Peyer's patch (tissue), 4 donors: ENCODE data around the gene SLC30A4. TPM values are rescaled to one million over a fixed set of nuclear protein-coding genes. Genes with fewer than 3 reads are reported as not detected.
"Not testable (repeated sequence)": the region's sequence is repeated elsewhere in the genome, so short reads cannot be mapped to it uniquely, and the experiment has no call there.

Source experiments
- DNase-seq, 3 donors: peaks; one replicate each; pipeline ENCODE4 v3.0.0-alpha.2; 2017 to 2019
- H3K27ac ChIP-seq, 4 donors: fragments of 200-600 bp; sonication (generic); one replicate each; pipeline ENCODE4 v1.5.1; 2016 to 2019
- H3K27me3 ChIP-seq, 2 donors: fragments of 200-600 bp; sonication (generic); one replicate each; pipeline ENCODE4 v1.5.1; 2019
- H3K36me3 ChIP-seq, 3 donors: fragments of 200-600 bp; sonication (generic); one replicate each; pipeline ENCODE4 v1.5.1; 2016 to 2019
- H3K4me1 ChIP-seq, 4 donors: fragments of 200-600 bp; sonication (generic); one replicate each; pipeline ENCODE4 v1.5.1; 2016 to 2019
- H3K4me3 ChIP-seq, 4 donors: fragments of 200-600 bp; sonication (generic); 1 replicate in 3 of 4; 2 replicates in 1 of 4; pipeline ENCODE4 v1.5.1; 2016 to 2019; ENCODE audit warnings: mild to moderate bottlenecking in 1 of 4
- H3K9me3 ChIP-seq, 4 donors: fragments of 200-600 bp; sonication (generic); one replicate each; pipeline ENCODE4 v1.5.1; 2016 to 2019; ENCODE audit warnings: mild to moderate bottlenecking in 1 of 4
- CTCF ChIP-seq, 6 experiments: fragments of 450-650 bp in 4 of 6; fragments of 200-600 bp in 2 of 6; sonication (generic) in 1 of 6; IDR thresholded peaks; one replicate each; pipeline ENCODE4 v1.5.1; 2017 to 2019; ENCODE audit warnings: antibody characterized with exemption in 6 of 6, mild to moderate bottlenecking in 3 of 6, moderate library complexity in 1 of 6
- POLR2A ChIP-seq, 2 donors: fragments of 450-650 bp; IDR thresholded peaks; one replicate each; pipeline ENCODE4 v1.5.1; 2017; ENCODE audit warnings: antibody characterized with exemption in 2 of 2, mild to moderate bottlenecking in 2 of 2, moderate library complexity in 2 of 2
- total RNA-seq, 4 donors: library from RNA; depleted of rRNA; stranded (reverse); fragments of >200 nt; gene quantifications; one replicate each; pipeline ENCODE4 v1.1.0, GENCODE V29; 2016

SLC30A4 gene
- total RNA-seq, 4 donors from 2014 or later: 6.6 to 63.4 (median 42.0) TPM

- Histone ChIP-seq H3K4me1 (peaks cover 0 to 5% (median 0%) of the 10 kb centered on the region in 4 donors), H3K9me3 (no peaks in the 10 kb centered on the region), H3K27ac (no peak overlapping the region), H3K27me3 (no peaks in the 10 kb centered on the region), H3K4me3 (no peak overlapping the region), H3K36me3 (no peaks in the 10 kb centered on the region)
- DNase-seq: no peak
- TF ChIP-seq POLR2A (IDR thresholded peaks at IDR 0.05) (no peak), CTCF (IDR thresholded peaks at IDR 0.05) (no peak)
These were observed 4.5 kb upstream of the SLC30A4 start for GRCh38 chr15:45527086-45527485.

GRCh38 chr15:45523166-45523460 lies 558 bp upstream of the SLC30A4 start:
- Histone ChIP-seq H3K27me3 (no peaks in the 10 kb centered on the region), H3K36me3 (peaks cover 0 to under 1% (median 0%) of the 10 kb centered on the region in 3 donors), H3K9me3 (no peaks in the 10 kb centered on the region), H3K4me3 (peak overlapping the region; percentile 64 to 77 (median 72)), H3K4me1 (peaks cover 0 to 21% (median 0%) of the 10 kb centered on the region in 4 donors), H3K27ac (peak overlapping the region; percentile 77 to 92 (median 84))
- TF ChIP-seq CTCF (IDR thresholded peaks at IDR 0.05) (no peak), POLR2A (IDR thresholded peaks at IDR 0.05) (no peak)
- no peak for DNase-seq

- peaks cover 0 to 16% (median 0%) of the 10 kb centered on the region in 4 donors for H3K4me1 ChIP-seq
- H3K9me3 ChIP-seq: no peaks in the 10 kb centered on the region
- no peaks in the 10 kb centered on the region for H3K27me3 ChIP-seq
- TF ChIP-seq POLR2A (IDR thresholded peaks at IDR 0.05) (peak; percentile 39 to 44), CTCF (IDR thresholded peaks at IDR 0.05) (no peak)
- peak overlapping the region; percentile 64 to 77 (median 72) for H3K4me3 ChIP-seq
- H3K27ac ChIP-seq: peak overlapping the region; percentile 77 to 92 (median 84)
- H3K36me3 ChIP-seq: peaks cover 0 to 7% (median 0%) of the 10 kb centered on the region in 3 donors
- peak in 1 of 3 donors; percentile 54 for DNase-seq
These were observed 793 bp downstream of the SLC30A4 start for GRCh38 chr15:45521596-45522327.

- no peak for DNase-seq
- Histone ChIP-seq H3K4me1 (no peaks in the 10 kb centered on the region), H3K27ac (no peak overlapping the region), H3K9me3 (no peaks in the 10 kb centered on the region), H3K36me3 (peaks cover 0 to 44% (median 0%) of the 10 kb centered on the region in 3 donors), H3K27me3 (no peaks in the 10 kb centered on the region), H3K4me3 (no peak overlapping the region)
- TF ChIP-seq CTCF (IDR thresholded peaks at IDR 0.05): no peak
- no peak for TF ChIP-seq POLR2A (IDR thresholded peaks at IDR 0.05)
These were observed 11.7 kb downstream of the SLC30A4 start for GRCh38 chr15:45510758-45511280.

DNA sequence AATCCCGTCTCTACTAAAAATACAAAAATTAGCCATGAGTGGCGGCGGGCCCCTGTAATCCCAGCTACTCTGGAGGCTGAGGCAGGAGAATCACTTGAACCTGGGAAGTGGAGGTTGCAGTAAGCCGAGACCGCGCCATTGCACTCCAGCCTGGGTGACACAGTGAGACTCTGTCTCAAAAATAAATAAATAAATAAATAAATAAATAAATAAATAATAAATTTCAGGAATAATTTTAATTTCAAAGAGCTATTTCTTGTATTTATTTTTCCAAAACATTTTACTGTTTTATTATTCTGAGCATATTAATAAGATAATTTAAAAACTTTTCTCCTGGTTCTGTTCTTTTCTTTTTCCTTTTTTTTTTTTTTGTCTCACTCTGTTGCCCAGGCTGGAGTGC lies 15.4 kb downstream of the SLC30A4 start:
- H3K9me3 ChIP-seq, H3K27me3 ChIP-seq, H3K27ac ChIP-seq, H3K4me3 ChIP-seq, H3K4me1 ChIP-seq, DNase-seq: not testable (repeated sequence)
- peaks cover 0 to 50% (median 0%) of the 10 kb centered on the region in 3 donors for H3K36me3 ChIP-seq

GRCh38 chr15:45499426-45499825 lies 23.1 kb downstream of the SLC30A4 start:
- no peak for TF ChIP-seq POLR2A (IDR thresholded peaks at IDR 0.05)
- no peak for TF ChIP-seq CTCF (IDR thresholded peaks at IDR 0.05)
- H3K4me3 ChIP-seq: no peak overlapping the region
- no peaks in the 10 kb centered on the region for H3K4me1 ChIP-seq
- H3K27ac ChIP-seq: no peak overlapping the region
- no peaks in the 10 kb centered on the region for H3K27me3 ChIP-seq
- no peak for DNase-seq
- H3K9me3 ChIP-seq: no peaks in the 10 kb centered on the region
- peaks cover 0 to 26% (median 0%) of the 10 kb centered on the region in 3 donors for H3K36me3 ChIP-seq
